GM23338 (cell line): ENCODE data around the gene CRISPLD2.

Experiments used
- CREB1 ChIP-seq: fragments of 250-450 bp; sonication (Bioruptor Pico); IDR thresholded peaks from 2 replicates; pipeline ENCODE4 v1.5.0; 2020; ENCODE audit warnings: low read depth, mild to moderate bottlenecking, moderate library complexity
- EZH2 ChIP-seq: fragments of 200-600 bp; sonication (generic); IDR thresholded peaks from one replicate; pipeline ENCODE4 v1.8.0; 2017; ENCODE audit warnings: antibody characterized with exemption, mild to moderate bottlenecking, low read depth; ENCODE audit not compliant: unreplicated experiment
- JUNB ChIP-seq: IDR thresholded peaks from one replicate; pipeline ENCODE4 v1.6.1; 2016; ENCODE audit warnings: antibody characterized with exemption; ENCODE audit not compliant: unreplicated experiment
- NANOG ChIP-seq: IDR thresholded peaks from 2 replicates; pipeline ENCODE4 v1.6.1; 2016; ENCODE audit warnings: antibody characterized with exemption, borderline replicate concordance
- POLR2AphosphoS5 ChIP-seq: IDR thresholded peaks from 2 replicates; pipeline ENCODE4 v1.6.1; 2016; ENCODE audit warnings: antibody characterized with exemption, low read depth
- STAT1 ChIP-seq: IDR thresholded peaks from one replicate; pipeline ENCODE4 v1.6.1; 2016; ENCODE audit warnings: antibody characterized with exemption; ENCODE audit not compliant: unreplicated experiment
- TF ChIP-seq, protein P1 (sequence below), 2 experiments: fragments of 200-600 bp in 1 of 2; sonication (generic) in 1 of 2; conservative IDR thresholded peaks; 2 replicates each; pipeline versions ENCODE4 v1.5.1 to v1.6.1; 2016 to 2017; ENCODE audit warnings: antibody characterized with exemption in 2 of 2, low read depth in 2 of 2, mild to moderate bottlenecking in 2 of 2, moderate library complexity in 1 of 2
- TF ChIP-seq, protein P2 (sequence below): IDR thresholded peaks from one replicate; pipeline ENCODE4 v1.6.1; 2018; ENCODE audit warnings: antibody characterized with exemption; ENCODE audit not compliant: unreplicated experiment
- TF ChIP-seq, protein P3 (sequence below): IDR thresholded peaks from 2 replicates; pipeline ENCODE4 v1.6.1; 2016; ENCODE audit warnings: antibody characterized with exemption

DNA sequence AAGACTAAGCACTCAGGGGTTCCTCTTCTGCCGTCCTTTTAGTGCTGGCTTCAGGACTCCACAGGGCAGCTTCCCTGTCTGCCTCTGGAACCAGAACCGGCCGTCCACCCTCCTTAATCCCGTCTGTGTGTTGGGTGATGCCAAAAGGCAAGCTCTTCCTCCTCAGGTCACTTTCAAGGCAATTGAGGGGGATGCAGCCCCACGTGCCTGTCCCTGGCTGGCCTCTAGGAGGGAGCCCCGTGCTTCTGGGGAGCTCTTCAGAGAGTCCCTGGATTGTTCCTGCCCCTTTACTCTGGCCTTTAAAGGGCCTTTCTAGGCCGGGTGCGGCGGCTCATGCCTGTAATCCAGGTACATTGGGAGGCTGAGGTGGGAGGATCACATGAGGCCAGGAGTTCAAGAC lies 77.1 kb downstream of the CRISPLD2 start:
- TF ChIP-seq, protein P1, sequence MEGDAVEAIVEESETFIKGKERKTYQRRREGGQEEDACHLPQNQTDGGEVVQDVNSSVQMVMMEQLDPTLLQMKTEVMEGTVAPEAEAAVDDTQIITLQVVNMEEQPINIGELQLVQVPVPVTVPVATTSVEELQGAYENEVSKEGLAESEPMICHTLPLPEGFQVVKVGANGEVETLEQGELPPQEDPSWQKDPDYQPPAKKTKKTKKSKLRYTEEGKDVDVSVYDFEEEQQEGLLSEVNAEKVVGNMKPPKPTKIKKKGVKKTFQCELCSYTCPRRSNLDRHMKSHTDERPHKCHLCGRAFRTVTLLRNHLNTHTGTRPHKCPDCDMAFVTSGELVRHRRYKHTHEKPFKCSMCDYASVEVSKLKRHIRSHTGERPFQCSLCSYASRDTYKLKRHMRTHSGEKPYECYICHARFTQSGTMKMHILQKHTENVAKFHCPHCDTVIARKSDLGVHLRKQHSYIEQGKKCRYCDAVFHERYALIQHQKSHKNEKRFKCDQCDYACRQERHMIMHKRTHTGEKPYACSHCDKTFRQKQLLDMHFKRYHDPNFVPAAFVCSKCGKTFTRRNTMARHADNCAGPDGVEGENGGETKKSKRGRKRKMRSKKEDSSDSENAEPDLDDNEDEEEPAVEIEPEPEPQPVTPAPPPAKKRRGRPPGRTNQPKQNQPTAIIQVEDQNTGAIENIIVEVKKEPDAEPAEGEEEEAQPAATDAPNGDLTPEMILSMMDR (conservative IDR thresholded peaks at IDR 0.05; ENCODE audit: low read depth in 2 of 2) = peak; percentile 20 to 21; a peak in 2 of 4 replicates
- no peak for TF ChIP-seq POLR2AphosphoS5
- TF ChIP-seq, protein P2, sequence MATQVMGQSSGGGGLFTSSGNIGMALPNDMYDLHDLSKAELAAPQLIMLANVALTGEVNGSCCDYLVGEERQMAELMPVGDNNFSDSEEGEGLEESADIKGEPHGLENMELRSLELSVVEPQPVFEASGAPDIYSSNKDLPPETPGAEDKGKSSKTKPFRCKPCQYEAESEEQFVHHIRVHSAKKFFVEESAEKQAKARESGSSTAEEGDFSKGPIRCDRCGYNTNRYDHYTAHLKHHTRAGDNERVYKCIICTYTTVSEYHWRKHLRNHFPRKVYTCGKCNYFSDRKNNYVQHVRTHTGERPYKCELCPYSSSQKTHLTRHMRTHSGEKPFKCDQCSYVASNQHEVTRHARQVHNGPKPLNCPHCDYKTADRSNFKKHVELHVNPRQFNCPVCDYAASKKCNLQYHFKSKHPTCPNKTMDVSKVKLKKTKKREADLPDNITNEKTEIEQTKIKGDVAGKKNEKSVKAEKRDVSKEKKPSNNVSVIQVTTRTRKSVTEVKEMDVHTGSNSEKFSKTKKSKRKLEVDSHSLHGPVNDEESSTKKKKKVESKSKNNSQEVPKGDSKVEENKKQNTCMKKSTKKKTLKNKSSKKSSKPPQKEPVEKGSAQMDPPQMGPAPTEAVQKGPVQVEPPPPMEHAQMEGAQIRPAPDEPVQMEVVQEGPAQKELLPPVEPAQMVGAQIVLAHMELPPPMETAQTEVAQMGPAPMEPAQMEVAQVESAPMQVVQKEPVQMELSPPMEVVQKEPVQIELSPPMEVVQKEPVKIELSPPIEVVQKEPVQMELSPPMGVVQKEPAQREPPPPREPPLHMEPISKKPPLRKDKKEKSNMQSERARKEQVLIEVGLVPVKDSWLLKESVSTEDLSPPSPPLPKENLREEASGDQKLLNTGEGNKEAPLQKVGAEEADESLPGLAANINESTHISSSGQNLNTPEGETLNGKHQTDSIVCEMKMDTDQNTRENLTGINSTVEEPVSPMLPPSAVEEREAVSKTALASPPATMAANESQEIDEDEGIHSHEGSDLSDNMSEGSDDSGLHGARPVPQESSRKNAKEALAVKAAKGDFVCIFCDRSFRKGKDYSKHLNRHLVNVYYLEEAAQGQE = no peak
- TF ChIP-seq NANOG = no peak
- no peak for TF ChIP-seq EZH2
- TF ChIP-seq CREB1 = no peak
- TF ChIP-seq JUNB = no peak
- TF ChIP-seq, protein P3, sequence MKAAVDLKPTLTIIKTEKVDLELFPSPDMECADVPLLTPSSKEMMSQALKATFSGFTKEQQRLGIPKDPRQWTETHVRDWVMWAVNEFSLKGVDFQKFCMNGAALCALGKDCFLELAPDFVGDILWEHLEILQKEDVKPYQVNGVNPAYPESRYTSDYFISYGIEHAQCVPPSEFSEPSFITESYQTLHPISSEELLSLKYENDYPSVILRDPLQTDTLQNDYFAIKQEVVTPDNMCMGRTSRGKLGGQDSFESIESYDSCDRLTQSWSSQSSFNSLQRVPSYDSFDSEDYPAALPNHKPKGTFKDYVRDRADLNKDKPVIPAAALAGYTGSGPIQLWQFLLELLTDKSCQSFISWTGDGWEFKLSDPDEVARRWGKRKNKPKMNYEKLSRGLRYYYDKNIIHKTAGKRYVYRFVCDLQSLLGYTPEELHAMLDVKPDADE = no peak
- TF ChIP-seq STAT1 = no peak
